GM23338 (cell line): ENCODE results near the gene USP24.

Source experiments
- CREB1 ChIP-seq: fragments of 250-450 bp; sonication (Bioruptor Pico); IDR thresholded peaks from 2 replicates; pipeline ENCODE4 v1.5.0; 2020; ENCODE audit warnings: low read depth, mild to moderate bottlenecking, moderate library complexity
- CTCF ChIP-seq, 2 experiments: fragments of 200-600 bp in 1 of 2; sonication (generic) in 1 of 2; conservative IDR thresholded peaks; 2 replicates each; pipeline versions ENCODE4 v1.5.1 to v1.6.1; 2016 to 2017; ENCODE audit warnings: antibody characterized with exemption in 2 of 2, low read depth in 2 of 2, mild to moderate bottlenecking in 2 of 2, moderate library complexity in 1 of 2
- ETS1 ChIP-seq: IDR thresholded peaks from 2 replicates; pipeline ENCODE4 v1.6.1; 2016; ENCODE audit warnings: antibody characterized with exemption
- EZH2 ChIP-seq: fragments of 200-600 bp; sonication (generic); IDR thresholded peaks from one replicate; pipeline ENCODE4 v1.8.0; 2017; ENCODE audit warnings: antibody characterized with exemption, mild to moderate bottlenecking, low read depth; ENCODE audit not compliant: unreplicated experiment
- EZH2phosphoT487 ChIP-seq: fragments of 200-600 bp; sonication (generic); IDR thresholded peaks from one replicate; pipeline ENCODE4 v1.8.1; 2018; ENCODE audit warnings: antibody characterized with exemption; ENCODE audit not compliant: unreplicated experiment
- POLR2AphosphoS5 ChIP-seq: IDR thresholded peaks from 2 replicates; pipeline ENCODE4 v1.6.1; 2016; ENCODE audit warnings: antibody characterized with exemption, low read depth

- TF ChIP-seq POLR2AphosphoS5 (peak; percentile 83), CTCF (conservative IDR thresholded peaks at IDR 0.05; ENCODE audit: low read depth in 2 of 2) (no peak), EZH2 (no peak), ETS1 (no peak), EZH2phosphoT487 (no peak), CREB1 (no peak)
These were observed 175.7 kb downstream of the USP24 start, which contains the start of gene PCSK9 for GRCh38 chr1:55039342-55040082.
